ENCODE data around the gene PRAF2. TPM values are rescaled to one million over a fixed set of nuclear protein-coding genes. Genes with fewer than 3 reads are reported as not detected.
A peak's percentile ranks its signal among the peaks of the same experiment; 100 is the strongest.

PRAF2 gene
- polyA plus RNA-seq, 1 donor = 14.0 TPM

- peaks cover 16% of the 10 kb centered on the region for H3K4me1 ChIP-seq (ENCODE audit: control insufficient read depth, insufficient read depth, low read length)
- no peak overlapping the region for H3K4me3 ChIP-seq (ENCODE audit: low read length)
- no peak overlapping the region for H3K27ac ChIP-seq (ENCODE audit: low read length)
- H3K36me3 ChIP-seq (ENCODE audit: control insufficient read depth, insufficient read depth, low read length) = peaks cover 34% of the 10 kb centered on the region
- DNase-seq = no peak
- H3K27me3 ChIP-seq (ENCODE audit: control insufficient read depth, insufficient read depth, low read length) = no peaks in the 10 kb centered on the region
- WGBS (ENCODE audit: insufficient coverage, low lambda C conversion rate) = no CpG with 5 or more reads among the region's 20 CpGs
- H3K9me3 ChIP-seq (ENCODE audit: control insufficient read depth, low read depth, low read length) = no peaks in the 10 kb centered on the region
Measured at GRCh38 chrX:49064303-49064702, 9.5 kb downstream of the PRAF2 start.

DNA sequence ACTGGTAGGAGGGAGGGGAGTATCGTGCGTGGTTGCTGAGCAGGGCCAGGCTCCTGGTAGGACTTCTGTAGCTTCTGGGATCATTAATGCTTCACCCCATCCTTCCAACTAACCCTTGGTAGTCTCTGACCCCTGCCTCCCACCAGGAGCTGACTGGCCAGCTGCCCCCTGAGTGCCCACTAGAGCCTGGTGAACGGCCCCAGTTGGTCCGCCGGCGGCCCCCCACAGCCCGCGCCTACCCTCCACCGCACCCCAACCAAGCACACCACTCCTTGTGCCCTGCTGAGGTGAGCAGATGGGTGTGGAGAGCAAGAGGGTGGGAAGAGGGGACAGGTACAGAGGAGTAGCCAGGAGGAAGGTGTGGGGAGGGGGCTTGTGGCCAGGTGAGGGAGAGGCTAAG lies 10.1 kb downstream of the PRAF2 start:
- peaks cover 17% of the 10 kb centered on the region for H3K4me1 ChIP-seq (ENCODE audit: control insufficient read depth, insufficient read depth, low read length)
- H3K9me3 ChIP-seq (ENCODE audit: control insufficient read depth, low read depth, low read length) = no peaks in the 10 kb centered on the region
- no peak overlapping the region for H3K4me3 ChIP-seq (ENCODE audit: low read length)
- peaks cover 34% of the 10 kb centered on the region for H3K36me3 ChIP-seq (ENCODE audit: control insufficient read depth, insufficient read depth, low read length)
- WGBS (ENCODE audit: insufficient coverage, low lambda C conversion rate) = no CpG with 5 or more reads among the region's 9 CpGs
- H3K27ac ChIP-seq (ENCODE audit: low read length) = no peak overlapping the region
- DNase-seq = no peak
- no peaks in the 10 kb centered on the region for H3K27me3 ChIP-seq (ENCODE audit: control insufficient read depth, insufficient read depth, low read length)

DNA sequence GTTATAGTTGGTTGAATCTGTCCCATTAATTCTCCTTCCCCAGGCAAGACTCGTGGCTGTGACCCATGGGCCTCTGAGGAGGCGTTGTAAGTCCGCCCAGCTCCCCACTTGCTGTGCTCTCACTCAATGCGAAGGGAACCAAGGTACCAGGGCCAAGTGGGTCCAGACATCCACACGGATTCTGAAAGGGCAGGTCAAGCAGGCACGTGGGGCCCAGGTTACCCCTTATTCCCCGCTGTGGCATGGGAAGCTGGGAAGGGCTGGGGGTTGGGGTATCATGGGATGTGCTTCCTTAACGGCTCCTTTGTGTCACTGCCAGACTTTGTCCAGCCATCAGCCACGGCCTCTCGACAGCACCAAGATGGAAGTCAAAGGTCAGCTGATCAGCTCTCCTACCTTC lies 11.9 kb downstream of the PRAF2 start:
- H3K4me1 ChIP-seq (ENCODE audit: control insufficient read depth, insufficient read depth, low read length) = peaks cover 22% of the 10 kb centered on the region
- no peaks in the 10 kb centered on the region for H3K27me3 ChIP-seq (ENCODE audit: control insufficient read depth, insufficient read depth, low read length)
- no peaks in the 10 kb centered on the region for H3K9me3 ChIP-seq (ENCODE audit: control insufficient read depth, low read depth, low read length)
- H3K27ac ChIP-seq (ENCODE audit: low read length) = peak overlapping the region; percentile 34
- no peak overlapping the region for H3K4me3 ChIP-seq (ENCODE audit: low read length)
- DNase-seq = peak in 1 of 2 donors; percentile 61
- peaks cover 29% of the 10 kb centered on the region for H3K36me3 ChIP-seq (ENCODE audit: control insufficient read depth, insufficient read depth, low read length)
- no CpG with 5 or more reads among the region's 10 CpGs for whole genome bisulfite sequencing (ENCODE audit: insufficient coverage, low lambda C conversion rate)

GRCh38 chrX:49061490-49061889 lies 12.3 kb downstream of the PRAF2 start:
- H3K36me3 ChIP-seq (ENCODE audit: control insufficient read depth, insufficient read depth, low read length) = peaks cover 26% of the 10 kb centered on the region
- H3K27me3 ChIP-seq (ENCODE audit: control insufficient read depth, insufficient read depth, low read length) = no peaks in the 10 kb centered on the region
- H3K4me1 ChIP-seq (ENCODE audit: control insufficient read depth, insufficient read depth, low read length) = peaks cover 22% of the 10 kb centered on the region
- no CpG with 5 or more reads among the region's 7 CpGs for WGBS (ENCODE audit: insufficient coverage, low lambda C conversion rate)
- H3K4me3 ChIP-seq (ENCODE audit: low read length) = no peak overlapping the region
- DNase-seq = no peak
- no peaks in the 10 kb centered on the region for H3K9me3 ChIP-seq (ENCODE audit: control insufficient read depth, low read depth, low read length)
- peak overlapping the region; percentile 34 for H3K27ac ChIP-seq (ENCODE audit: low read length)

GRCh38 chrX:49060914-49061313 lies 12.9 kb downstream of the PRAF2 start:
- H3K4me1 ChIP-seq (ENCODE audit: control insufficient read depth, insufficient read depth, low read length) = peaks cover 22% of the 10 kb centered on the region
- H3K36me3 ChIP-seq (ENCODE audit: control insufficient read depth, insufficient read depth, low read length) = peaks cover 24% of the 10 kb centered on the region
- no peaks in the 10 kb centered on the region for H3K27me3 ChIP-seq (ENCODE audit: control insufficient read depth, insufficient read depth, low read length)
- no CpG with 5 or more reads among the region's 3 CpGs for WGBS (ENCODE audit: insufficient coverage, low lambda C conversion rate)
- H3K4me3 ChIP-seq (ENCODE audit: low read length) = no peak overlapping the region
- peak overlapping the region; percentile 98 for H3K27ac ChIP-seq (ENCODE audit: low read length)
- DNase-seq = peak; percentile 79 to 85
- H3K9me3 ChIP-seq (ENCODE audit: control insufficient read depth, low read depth, low read length) = no peaks in the 10 kb centered on the region

DNA sequence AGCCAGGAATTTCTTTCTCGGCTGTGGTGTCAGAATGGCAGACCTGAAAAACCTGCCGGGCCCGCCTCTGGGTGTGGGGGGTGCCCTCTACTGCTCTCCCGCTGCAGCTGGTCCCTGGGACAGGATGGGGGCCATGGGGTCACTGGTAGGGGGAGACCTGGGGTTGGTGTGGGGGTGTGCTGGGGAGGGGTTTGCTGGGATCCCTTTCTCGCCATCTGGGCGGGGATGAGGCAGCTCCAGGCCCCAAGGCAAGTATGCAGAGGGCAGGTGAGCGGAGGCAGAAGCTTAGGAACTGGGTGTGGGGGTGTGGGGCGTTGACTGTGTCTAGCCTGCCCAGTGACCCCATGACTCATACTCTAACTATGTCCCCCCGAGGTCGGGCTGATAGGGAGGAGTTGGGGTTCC lies 14.1 kb downstream of the PRAF2 start:
- no peaks in the 10 kb centered on the region for H3K9me3 ChIP-seq (ENCODE audit: control insufficient read depth, low read depth, low read length)
- WGBS (ENCODE audit: insufficient coverage, low lambda C conversion rate) = no CpG with 5 or more reads among the region's 10 CpGs
- H3K27me3 ChIP-seq (ENCODE audit: control insufficient read depth, insufficient read depth, low read length) = no peaks in the 10 kb centered on the region
- H3K4me3 ChIP-seq (ENCODE audit: low read length) = peak overlapping the region; percentile 73
- peak; percentile 66 to 79 for DNase-seq
- H3K4me1 ChIP-seq (ENCODE audit: control insufficient read depth, insufficient read depth, low read length) = peaks cover 26% of the 10 kb centered on the region
- peaks cover 19% of the 10 kb centered on the region for H3K36me3 ChIP-seq (ENCODE audit: control insufficient read depth, insufficient read depth, low read length)
- H3K27ac ChIP-seq (ENCODE audit: low read length) = peak overlapping the region; percentile 98

GRCh38 chrX:49059201-49059600 lies 14.6 kb downstream of the PRAF2 start:
- DNase-seq = no peak
- Histone ChIP-seq H3K4me3 (ENCODE audit: low read length) (peak overlapping the region; percentile 73), H3K4me1 (ENCODE audit: control insufficient read depth, insufficient read depth, low read length) (peaks cover 31% of the 10 kb centered on the region), H3K27ac (ENCODE audit: low read length) (peak overlapping the region; percentile 98), H3K36me3 (ENCODE audit: control insufficient read depth, insufficient read depth, low read length) (peaks cover 16% of the 10 kb centered on the region), H3K27me3 (ENCODE audit: control insufficient read depth, insufficient read depth, low read length) (no peaks in the 10 kb centered on the region), H3K9me3 (ENCODE audit: control insufficient read depth, low read depth, low read length) (no peaks in the 10 kb centered on the region)
- WGBS (ENCODE audit: insufficient coverage, low lambda C conversion rate) = no CpG with 5 or more reads among the region's 6 CpGs

DNA sequence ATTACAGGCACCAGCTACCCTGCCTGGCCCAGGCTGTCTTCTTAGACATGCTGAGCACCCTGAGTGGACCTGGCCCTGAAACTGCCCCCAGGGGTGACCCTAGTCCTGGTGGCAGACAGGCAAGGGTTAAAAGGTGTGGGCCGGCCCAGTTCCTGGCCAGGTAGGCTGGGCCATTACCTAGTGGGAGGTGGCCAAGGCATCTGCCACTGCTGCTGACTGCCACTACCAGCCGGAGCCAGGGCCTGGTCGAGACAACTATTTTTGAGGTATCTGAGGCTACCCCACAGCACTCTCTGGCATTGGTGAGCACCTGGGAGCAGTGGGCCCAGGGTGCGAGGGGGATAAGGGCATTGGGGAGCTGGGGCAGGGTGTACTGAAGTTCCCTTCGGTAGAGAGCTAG lies 15.0 kb downstream of the PRAF2 start, which contains the start of gene CCDC120:
Gene CCDC120 (plus strand): TSS at position 206 of the 400 bp plus-strand sequence. CDS start 3,043 bp downstream, outside the sequence.
- H3K27me3 ChIP-seq (ENCODE audit: control insufficient read depth, insufficient read depth, low read length) = no peaks in the 10 kb centered on the region
- peak within 1 kb of the TSS; percentile 98 for H3K27ac ChIP-seq (ENCODE audit: low read length)
- H3K9me3 ChIP-seq (ENCODE audit: control insufficient read depth, low read depth, low read length) = no peaks in the 10 kb centered on the region
- no CpG with 5 or more reads among the region's 5 CpGs for WGBS (ENCODE audit: insufficient coverage, low lambda C conversion rate)
- peak within 1 kb of the TSS; percentile 73 for H3K4me3 ChIP-seq (ENCODE audit: low read length)
- H3K4me1 ChIP-seq (ENCODE audit: control insufficient read depth, insufficient read depth, low read length) = peaks cover 31% of the 10 kb centered on the region
- H3K36me3 ChIP-seq (ENCODE audit: control insufficient read depth, insufficient read depth, low read length) = peaks cover 12% of the 10 kb centered on the region
- DNase-seq = peak in 1 of 2 donors; percentile 66

DNA sequence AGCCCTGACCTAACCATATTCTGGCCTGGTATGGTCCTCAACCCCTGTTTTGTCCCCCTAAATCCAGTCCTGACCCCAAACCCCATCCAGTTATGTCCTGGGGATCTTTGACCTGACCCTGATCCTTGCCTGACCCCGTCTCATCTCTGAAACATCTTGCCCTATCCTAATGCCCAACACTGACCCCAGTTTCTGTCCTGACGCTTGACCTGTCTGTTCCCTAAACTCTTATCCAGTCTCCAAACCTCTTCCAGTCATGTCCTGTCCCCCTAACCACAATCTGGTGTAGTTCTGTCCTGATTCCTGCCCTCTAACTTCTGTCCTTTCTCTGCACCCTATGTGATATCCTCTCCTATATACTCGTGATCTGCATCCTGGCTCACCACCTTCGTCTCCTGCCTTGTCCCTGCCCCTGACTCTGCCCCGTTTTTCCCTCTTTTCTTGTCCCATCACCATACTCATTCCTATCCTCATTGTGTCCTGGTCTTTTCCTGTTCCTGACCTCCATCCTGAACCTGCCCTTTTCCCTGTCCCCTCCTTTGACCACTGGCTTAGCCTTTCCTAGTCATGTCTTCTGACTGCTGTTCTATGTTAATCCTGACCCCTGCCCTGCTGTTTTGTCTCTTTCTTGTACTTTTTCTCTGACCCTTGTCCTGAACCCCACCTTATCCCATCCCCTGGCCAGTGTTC lies 19.6 kb downstream of the PRAF2 start:
- H3K4me1 ChIP-seq (ENCODE audit: control insufficient read depth, insufficient read depth, low read length) = peaks cover 19% of the 10 kb centered on the region
- no peak for DNase-seq
- no peaks in the 10 kb centered on the region for H3K9me3 ChIP-seq (ENCODE audit: control insufficient read depth, low read depth, low read length)
- WGBS (ENCODE audit: insufficient coverage, low lambda C conversion rate) = no CpG with 5 or more reads among the region's 5 CpGs
- H3K27ac ChIP-seq (ENCODE audit: low read length) = peak overlapping the region; percentile 42
- no peaks in the 10 kb centered on the region for H3K27me3 ChIP-seq (ENCODE audit: control insufficient read depth, insufficient read depth, low read length)
- no peaks in the 10 kb centered on the region for H3K36me3 ChIP-seq (ENCODE audit: control insufficient read depth, insufficient read depth, low read length)
- H3K4me3 ChIP-seq (ENCODE audit: low read length) = peak overlapping the region; percentile 46

GRCh38 chrX:49053223-49054072 lies 20.4 kb downstream of the PRAF2 start:
- WGBS (ENCODE audit: insufficient coverage, low lambda C conversion rate) = no CpG with 5 or more reads among the region's 79 CpGs
- H3K36me3 ChIP-seq (ENCODE audit: control insufficient read depth, insufficient read depth, low read length) = no peaks in the 10 kb centered on the region
- peaks cover 16% of the 10 kb centered on the region for H3K4me1 ChIP-seq (ENCODE audit: control insufficient read depth, insufficient read depth, low read length)
- no peaks in the 10 kb centered on the region for H3K9me3 ChIP-seq (ENCODE audit: control insufficient read depth, low read depth, low read length)
- H3K27ac ChIP-seq (ENCODE audit: low read length) = peak overlapping the region; percentile 42
- no peaks in the 10 kb centered on the region for H3K27me3 ChIP-seq (ENCODE audit: control insufficient read depth, insufficient read depth, low read length)
- peak overlapping the region; percentile 46 for H3K4me3 ChIP-seq (ENCODE audit: low read length)
- DNase-seq = peak; percentile 57 to 58
